K562 (cell line): ENCODE results near the gene SPRR3. TPM values are rescaled to one million over a fixed set of nuclear protein-coding genes. Genes with fewer than 3 reads are reported as not detected.

ENCODE experiments used
- ATAC-seq: fragments of 200-7000 bp; cut with Tn5 transposase; 3 replicates; pipeline ENCODE4 v1.9.1; 2020; ENCODE audit warnings: moderate library complexity
- BruUV-seq: library from RNA; stranded (reverse); fragments of 400-500 nt; replicated peaks from 2 replicates; lab custom pipeline; 2021; lab: Mats Ljungman, UMichigan
- CTCF ChIA-PET: fragments of 300-600 bp; formaldehyde crosslinking; extraction: SDS; loops from one replicate; lab custom pipeline; 2021; ENCODE audit warnings: low intra/inter-chr PET ratio; lab: Yijun Ruan, JAX
- POLR2A ChIA-PET: fragments of 300-600, 350-650 bp; sonication (Branson Sonifier 250); formaldehyde crosslinking; extraction: SDS; loops from one replicate; lab custom pipeline; 2021; ENCODE audit warnings: antibody characterized with exemption, inconsistent platforms; lab: Yijun Ruan, JAX
- DNase-seq, 4 experiments: peaks; one replicate each; pipeline versions ENCODE4 v3.0.0 to v3.0.0-alpha.2; 2011 to 2018; ENCODE audit warnings: low spot score in 3 of 4, mixed read lengths in 3 of 4; ENCODE audit errors: extremely low read depth in 1 of 4
- FAIRE-seq: peaks from 2 replicates; lab custom pipeline; 2011; peaks lifted over from hg19 to GRCh38; lab: Jason Lieb, UNC
- H2AFZ ChIP-seq: 2 replicates; pipeline ENCODE4 v1.6.0; 2011; ENCODE audit warnings: low read depth, low read length, control low read depth, inconsistent platforms
- H3K27ac ChIP-seq: fragments of 200-600 bp; 3 replicates; pipeline ENCODE4 v1.8.0; 2011; ENCODE audit warnings: low read depth, mild to moderate bottlenecking, control low read depth, inconsistent platforms, low read length, moderate library complexity, mixed read lengths; ENCODE audit errors: extremely low read depth
- H3K27me3 ChIP-seq, 2 experiments: fragments of 300-600 bp in 1 of 2; 2 replicates in 1 of 2; 3 replicates in 1 of 2; pipeline versions ENCODE4 v1.6.0 to v1.8.0; 2011; ENCODE audit warnings: inconsistent platforms in 2 of 2, low read length in 2 of 2, mild to moderate bottlenecking in 1 of 2, mixed read lengths in 1 of 2, moderate library complexity in 1 of 2; ENCODE audit not compliant: control insufficient read depth in 2 of 2, insufficient read depth in 2 of 2
- H3K36me3 ChIP-seq: fragments of 300-600 bp; 3 replicates; pipeline ENCODE4 v1.8.0; 2011; ENCODE audit warnings: mild to moderate bottlenecking, low read length, inconsistent platforms; ENCODE audit not compliant: control insufficient read depth, insufficient read depth
- H3K4me1 ChIP-seq, 2 experiments: fragments of 200-600 bp in 1 of 2; replicated peaks in 1 of 2; 2 replicates in 1 of 2; 3 replicates in 1 of 2; pipeline versions ENCODE4 v1.5.1 to v1.8.0; 2011; ENCODE audit warnings: inconsistent platforms in 2 of 2, low read length in 2 of 2, mild to moderate bottlenecking in 1 of 2, mixed read lengths in 1 of 2, moderate library complexity in 1 of 2; ENCODE audit not compliant: control insufficient read depth in 2 of 2, insufficient read depth in 2 of 2
- H3K4me2 ChIP-seq: 2 replicates; pipeline ENCODE4 v1.6.1; 2011; ENCODE audit warnings: low read length, control low read depth, inconsistent platforms, mixed read lengths; ENCODE audit not compliant: insufficient read depth
- H3K4me3 ChIP-seq: fragments of 200-600 bp; sonication (generic), shearing (Covaris generic); 2 replicates; pipeline ENCODE4 v1.5.1; 2016; ENCODE audit warnings: control low read depth, inconsistent platforms
- H3K79me2 ChIP-seq: fragments of 200-600 bp; 3 replicates; pipeline ENCODE4 v1.8.0; 2011; ENCODE audit warnings: low read length, inconsistent platforms; ENCODE audit not compliant: control insufficient read depth, insufficient read depth
- H3K9ac ChIP-seq, 2 experiments: 2 replicates each; pipeline versions ENCODE4 v1.6.0 to v1.6.1; 2011; ENCODE audit warnings: low read depth in 2 of 2, low read length in 2 of 2, control low read depth in 1 of 2, inconsistent platforms in 1 of 2, mild to moderate bottlenecking in 1 of 2, mixed read lengths in 1 of 2; ENCODE audit not compliant: insufficient read depth in 1 of 2
- H3K9me1 ChIP-seq: one replicate; pipeline ENCODE4 v1.6.0; 2011; ENCODE audit warnings: inconsistent platforms, mild to moderate bottlenecking, low read length, moderate library complexity; ENCODE audit not compliant: control insufficient read depth, insufficient read depth
- H3K9me3 ChIP-seq: replicated peaks from 2 replicates; pipeline ENCODE4 v1.5.1; 2011; ENCODE audit warnings: low read depth, low read length, inconsistent platforms; ENCODE audit not compliant: control insufficient read depth, insufficient read depth
- H4K20me1 ChIP-seq: replicated peaks from 2 replicates; pipeline ENCODE4 v1.6.1; 2011; ENCODE audit warnings: low read length, inconsistent platforms, mixed read lengths; ENCODE audit not compliant: control insufficient read depth, insufficient read depth
- BACH1 ChIP-seq: fragments of 200-800 bp; sonication (Bioruptor generic); IDR thresholded peaks from 2 replicates; pipeline ENCODE4 v1.6.1; 2016; ENCODE audit warnings: missing genetic modification characterization, missing compliant biosample characterization
- JUN ChIP-seq, 2 experiments: sonication (generic) in 1 of 2; formaldehyde crosslinking in 1 of 2; IDR thresholded peaks; 2 replicates each; pipeline versions ENCODE4 v1.6.1 to v1.8.0; 2012 to 2022; ENCODE audit warnings: borderline replicate concordance in 2 of 2, mild to moderate bottlenecking in 2 of 2, improper control_type of control experiment in 1 of 2, low read depth in 1 of 2, low read length in 1 of 2, missing genetic modification reagents in 1 of 2
- JUND ChIP-seq, 2 experiments: IDR thresholded peaks; 2 replicates in 1 of 2; 3 replicates in 1 of 2; pipeline ENCODE4 v1.6.1; 2011; ENCODE audit warnings: borderline replicate concordance in 2 of 2, low read depth in 2 of 2, low read length in 2 of 2, improper control_type of control experiment in 1 of 2, missing biosample characterization in 1 of 2, missing genetic modification characterization in 1 of 2, missing genetic modification reagents in 1 of 2
- NFE2 ChIP-seq: IDR thresholded peaks from 2 replicates; pipeline ENCODE4 v1.6.1; 2014; ENCODE audit warnings: antibody characterized with exemption, low read depth
- SMARCB1 ChIP-seq: IDR thresholded peaks from 2 replicates; pipeline ENCODE4 v1.6.1; 2011; ENCODE audit warnings: improper control_type of control experiment, low read depth; ENCODE audit not compliant: insufficient read length
- THRAP3 ChIP-seq: fragments of 450-650 bp; IDR thresholded peaks from 2 replicates; pipeline ENCODE4 v1.6.1; 2016; ENCODE audit warnings: mild to moderate bottlenecking, inconsistent platforms, borderline replicate concordance
- ZNF197 ChIP-seq: fragments of 200-800 bp; sonication (Bioruptor generic); IDR thresholded peaks from 2 replicates; pipeline ENCODE4 v1.6.1; 2016; ENCODE audit warnings: low read depth, missing genetic modification characterization, missing compliant biosample characterization
- WGBS: fragments of 100-300 bp; shearing (Covaris generic); methylation state at CpG from one replicate; pipeline ENCODE4 v1.1.6; 2016; ENCODE audit warnings: low coverage, mixed read lengths; ENCODE audit not compliant: insufficient coverage; ENCODE audit errors: missing lambda C conversion rate; 5-methylcytosine and 5-hydroxymethylcytosine counted together
- in situ Hi-C: fragments of 300-500 bp; cut with MboI; formaldehyde crosslinking; loops from 4 replicates; pipeline ENCODE4 v1.15.0; 2018; ENCODE audit warnings: inconsistent platforms, mixed read lengths
- intact Hi-C: fragments of 100-400 bp; cut with micrococcal nuclease; formaldehyde crosslinking; loops from 2 replicates; pipeline ENCODE4 v1.14.2; 2022
- polyA plus RNA-seq, 8 experiments: library from polyadenylated mRNA; depleted of rRNA in 4 of 8; stranded (reverse) in 5 of 8; unstranded in 3 of 8; fragments of >200 nt; fragmentation: Nextera tagmentation in 2 of 8; fragmentation: Illumina TruSeq in 1 of 8; extraction: Ambion mirVana in 2 of 8; extraction: Trizol in 1 of 8; gene quantifications; 2 replicates each; pipeline versions ENCODE4 v1.2.1 to v1.2.3, GENCODE V29; 2011 to 2014; ENCODE audit warnings: inconsistent platforms in 1 of 8, missing spikeins in 1 of 8
- total RNA-seq, 7 experiments: library from RNA; depleted of rRNA in 6 of 7; stranded (reverse); fragments of >200 nt in 6 of 7; fragmentation: Illumina TruSeq in 2 of 7; extraction: Trizol in 2 of 7; gene quantifications; 2 replicates each; pipeline versions ENCODE4 v1.2.1 to v1.2.3, GENCODE V29; 2011 to 2021; ENCODE audit warnings: low replicate concordance in 1 of 7
- TF ChIP-seq, protein P1 (sequence below): fragments of 250-450 bp; sonication (Bioruptor Pico); IDR thresholded peaks from 2 replicates; pipeline ENCODE4 v1.8.0; 2021; ENCODE audit warnings: mild to moderate bottlenecking, moderate library complexity
- TF ChIP-seq, protein P2 (sequence below): sonication (generic); IDR thresholded peaks from 2 replicates; pipeline ENCODE4 v1.6.1; 2016
- TF ChIP-seq, protein P3 (sequence below): fragments of 250-450 bp; sonication (Bioruptor Pico); IDR thresholded peaks from 2 replicates; pipeline ENCODE4 v1.8.0; 2021; ENCODE audit warnings: moderate library complexity, mild to moderate bottlenecking, inconsistent platforms
- TF ChIP-seq, protein P4 (sequence below), 3 experiments: IDR thresholded peaks in 2 of 3; conservative IDR thresholded peaks in 1 of 3; 2 replicates each; pipeline ENCODE4 v1.5.1; 2011 to 2012; ENCODE audit warnings: low read length in 3 of 3, mild to moderate bottlenecking in 3 of 3, control low read depth in 2 of 3, improper control_type of control experiment in 1 of 3, inconsistent platforms in 1 of 3, low read depth in 1 of 3, mixed read lengths in 1 of 3, moderate library complexity in 1 of 3; ENCODE audit not compliant: insufficient read depth in 2 of 3

Gene SPRR3
- total and polyA plus RNA-seq, 9 of the 15 experiments (the other 6 are each of a cell fraction or from before 2014, with no cell fraction given): not detected

DNA sequence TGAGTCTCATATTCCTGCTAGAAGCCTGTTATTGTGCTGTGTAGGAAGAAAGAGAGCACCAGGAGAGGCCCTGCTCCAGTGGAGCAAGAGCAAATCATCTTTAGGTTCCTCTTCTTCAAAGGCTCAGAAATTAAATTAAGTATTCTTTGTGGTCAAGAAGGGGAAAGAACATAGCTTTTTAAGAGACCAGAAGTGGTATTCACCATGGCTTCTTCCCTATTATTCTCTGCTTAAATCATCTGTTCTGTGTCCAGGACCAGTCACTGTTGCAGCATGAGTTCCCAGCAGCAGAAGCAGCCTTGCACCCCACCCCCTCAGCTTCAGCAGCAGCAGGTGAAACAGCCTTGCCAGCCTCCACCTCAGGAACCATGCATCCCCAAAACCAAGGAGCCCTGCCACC, 30.5 kb downstream of the SPRR3 start (continued):
- TF ChIP-seq, protein P1, sequence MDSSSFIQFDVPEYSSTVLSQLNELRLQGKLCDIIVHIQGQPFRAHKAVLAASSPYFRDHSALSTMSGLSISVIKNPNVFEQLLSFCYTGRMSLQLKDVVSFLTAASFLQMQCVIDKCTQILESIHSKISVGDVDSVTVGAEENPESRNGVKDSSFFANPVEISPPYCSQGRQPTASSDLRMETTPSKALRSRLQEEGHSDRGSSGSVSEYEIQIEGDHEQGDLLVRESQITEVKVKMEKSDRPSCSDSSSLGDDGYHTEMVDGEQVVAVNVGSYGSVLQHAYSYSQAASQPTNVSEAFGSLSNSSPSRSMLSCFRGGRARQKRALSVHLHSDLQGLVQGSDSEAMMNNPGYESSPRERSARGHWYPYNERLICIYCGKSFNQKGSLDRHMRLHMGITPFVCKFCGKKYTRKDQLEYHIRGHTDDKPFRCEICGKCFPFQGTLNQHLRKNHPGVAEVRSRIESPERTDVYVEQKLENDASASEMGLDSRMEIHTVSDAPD: no peak

DNA sequence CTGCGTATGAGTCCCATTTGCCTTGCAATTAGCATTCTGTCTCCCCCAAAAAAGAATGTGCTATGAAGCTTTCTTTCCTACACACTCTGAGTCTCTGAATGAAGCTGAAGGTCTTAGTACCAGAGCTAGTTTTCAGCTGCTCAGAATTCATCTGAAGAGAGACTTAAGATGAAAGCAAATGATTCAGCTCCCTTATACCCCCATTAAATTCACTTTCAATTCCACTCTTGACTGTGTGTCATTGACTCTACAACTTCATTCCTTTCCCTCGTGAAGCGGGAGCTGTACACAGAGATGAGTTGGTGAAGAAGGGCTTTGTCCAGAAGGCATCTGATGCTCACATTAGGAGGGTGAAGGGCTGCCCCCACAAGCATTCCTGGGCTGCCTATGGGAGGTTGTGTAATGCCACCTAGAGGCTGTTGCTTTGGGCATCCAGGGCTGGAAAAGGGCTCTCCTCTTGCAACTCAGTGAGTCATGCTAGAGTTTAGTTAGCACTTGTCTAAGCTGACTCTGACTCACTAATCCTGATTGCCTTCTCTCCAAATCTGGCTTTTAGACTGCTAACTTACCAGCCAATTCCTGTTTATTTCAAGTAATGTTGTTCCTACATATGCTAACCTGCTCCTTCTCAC, 31.2 kb downstream of the SPRR3 start:
- Histone ChIP-seq H3K9me1 (no peaks in the 10 kb centered on the region), H3K27ac (no peak overlapping the region), H3K79me2 (no peaks in the 10 kb centered on the region), H3K36me3 (no peaks in the 10 kb centered on the region), H3K4me3 (no peak overlapping the region), H3K4me2 (no peak overlapping the region), H2AFZ (no peak overlapping the region), H3K4me1 (no peaks in the 10 kb centered on the region), H4K20me1 (no peaks in the 10 kb centered on the region), H3K9ac (no peak overlapping the region), H3K27me3 (no peaks in the 10 kb centered on the region), H3K9me3 (no peaks in the 10 kb centered on the region)
- WGBS: 7% methylated on average over 3 of the region's 3 CpGs
- ChIA-PET POLR2A (no interaction called here), CTCF (interaction anchor here (0.6 kb wide), 1 partner anchor 148 kb away, joined by 3 read pairs; no protein-coding TSS in a partner anchor)
- BruUV-seq: no TSS peak
- FAIRE-seq (no peak), DNase-seq (peak in 2 of 4 experiments; percentile 7 to 36), ATAC-seq (peak; percentile 80)
- in situ Hi-C loops (no loop called here), intact Hi-C loops (loop anchor here (2.0 kb wide), 2 partner anchors 72 to 162 kb away; no protein-coding TSS in a partner anchor)
- TF ChIP-seq BACH1: no peak
- TF ChIP-seq THRAP3: no peak
- TF ChIP-seq, protein P2, sequence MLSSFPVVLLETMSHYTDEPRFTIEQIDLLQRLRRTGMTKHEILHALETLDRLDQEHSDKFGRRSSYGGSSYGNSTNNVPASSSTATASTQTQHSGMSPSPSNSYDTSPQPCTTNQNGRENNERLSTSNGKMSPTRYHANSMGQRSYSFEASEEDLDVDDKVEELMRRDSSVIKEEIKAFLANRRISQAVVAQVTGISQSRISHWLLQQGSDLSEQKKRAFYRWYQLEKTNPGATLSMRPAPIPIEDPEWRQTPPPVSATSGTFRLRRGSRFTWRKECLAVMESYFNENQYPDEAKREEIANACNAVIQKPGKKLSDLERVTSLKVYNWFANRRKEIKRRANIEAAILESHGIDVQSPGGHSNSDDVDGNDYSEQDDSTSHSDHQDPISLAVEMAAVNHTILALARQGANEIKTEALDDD: peak; percentile 96
- TF ChIP-seq JUN (IDR thresholded peaks at IDR 0.05; ENCODE audit: borderline replicate concordance, low read depth, low read length): peak; percentile 72; the same call in 1 of the 2 replicates
- TF ChIP-seq JUN (CRISPR knock-in tag; IDR thresholded peaks at IDR 0.05; ENCODE audit: borderline replicate concordance): no peak
- TF ChIP-seq NFE2: no peak
- TF ChIP-seq SMARCB1: no peak
- no peak for TF ChIP-seq ZNF197 (CRISPR knock-in tag)
- TF ChIP-seq, protein P3, sequence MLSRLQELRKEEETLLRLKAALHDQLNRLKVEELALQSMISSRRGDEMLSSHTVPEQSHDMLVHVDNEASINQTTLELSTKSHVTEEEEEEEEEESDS (CRISPR knock-in tag): no peak
- TF ChIP-seq, protein P4, sequence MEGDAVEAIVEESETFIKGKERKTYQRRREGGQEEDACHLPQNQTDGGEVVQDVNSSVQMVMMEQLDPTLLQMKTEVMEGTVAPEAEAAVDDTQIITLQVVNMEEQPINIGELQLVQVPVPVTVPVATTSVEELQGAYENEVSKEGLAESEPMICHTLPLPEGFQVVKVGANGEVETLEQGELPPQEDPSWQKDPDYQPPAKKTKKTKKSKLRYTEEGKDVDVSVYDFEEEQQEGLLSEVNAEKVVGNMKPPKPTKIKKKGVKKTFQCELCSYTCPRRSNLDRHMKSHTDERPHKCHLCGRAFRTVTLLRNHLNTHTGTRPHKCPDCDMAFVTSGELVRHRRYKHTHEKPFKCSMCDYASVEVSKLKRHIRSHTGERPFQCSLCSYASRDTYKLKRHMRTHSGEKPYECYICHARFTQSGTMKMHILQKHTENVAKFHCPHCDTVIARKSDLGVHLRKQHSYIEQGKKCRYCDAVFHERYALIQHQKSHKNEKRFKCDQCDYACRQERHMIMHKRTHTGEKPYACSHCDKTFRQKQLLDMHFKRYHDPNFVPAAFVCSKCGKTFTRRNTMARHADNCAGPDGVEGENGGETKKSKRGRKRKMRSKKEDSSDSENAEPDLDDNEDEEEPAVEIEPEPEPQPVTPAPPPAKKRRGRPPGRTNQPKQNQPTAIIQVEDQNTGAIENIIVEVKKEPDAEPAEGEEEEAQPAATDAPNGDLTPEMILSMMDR (IDR thresholded peaks at IDR 0.05 in 2 of 3, conservative IDR thresholded peaks at IDR 0.05 in 1 of 3; ENCODE audit: insufficient read depth in 2 of 3, low read depth in 1 of 3, low read length in 3 of 3): peak; percentile 16 to 48 (median 34); a peak in 2 of 6 replicates
- TF ChIP-seq JUND (IDR thresholded peaks at IDR 0.05; ENCODE audit: borderline replicate concordance, low read depth, low read length): peak; percentile 68; the same call in 1 of the 2 replicates
- TF ChIP-seq JUND (tag; IDR thresholded peaks at IDR 0.05; ENCODE audit: borderline replicate concordance, low read depth, low read length): peak; percentile 30; the same call in 1 of the 3 replicates
